Vagina (tissue), 2 donors: Measurements from ENCODE around the gene CDH13.

Source experiments
- CTCF ChIP-seq, 3 experiments: fragments of 450-650 bp in 2 of 3; fragments of 200-600 bp in 1 of 3; sonication (generic) in 1 of 3; IDR thresholded peaks; one replicate each; pipeline ENCODE4 v1.5.1; 2017 to 2019; ENCODE audit warnings: antibody characterized with exemption in 3 of 3, mild to moderate bottlenecking in 2 of 3, moderate library complexity in 2 of 3
- POLR2A ChIP-seq, 2 donors: fragments of 450-650 bp; IDR thresholded peaks; one replicate each; pipeline ENCODE4 v1.6.1; 2017; ENCODE audit warnings: antibody characterized with exemption in 2 of 2, mild to moderate bottlenecking in 2 of 2, moderate library complexity in 2 of 2

- TF ChIP-seq CTCF (IDR thresholded peaks at IDR 0.05) (no peak), POLR2A (IDR thresholded peaks at IDR 0.05) (no peak)
Observed at GRCh38 chr16:82616356-82616755, 10.4 kb upstream of the CDH13 start.
